Breast epithelium (tissue), 3 donors: ENCODE data around the gene TNFRSF11A.

Experiments
- POLR2A ChIP-seq: fragments of 450-650 bp; IDR thresholded peaks from one replicate; pipeline ENCODE4 v1.6.1; 2016; ENCODE audit warnings: antibody characterized with exemption, mild to moderate bottlenecking, moderate library complexity
- POLR2AphosphoS5 ChIP-seq, 3 donors: sonication (generic); formaldehyde crosslinking; IDR thresholded peaks; one replicate each; pipeline ENCODE4 v1.6.1; 2017; ENCODE audit warnings: antibody characterized with exemption in 3 of 3
- TF ChIP-seq, protein P1 (sequence below), 3 donors: fragments of 450-650 bp; IDR thresholded peaks; one replicate each; pipeline ENCODE4 v1.5.1; 2016 to 2017; ENCODE audit warnings: antibody characterized with exemption in 3 of 3, mild to moderate bottlenecking in 3 of 3, moderate library complexity in 3 of 3

- TF ChIP-seq, protein P1, sequence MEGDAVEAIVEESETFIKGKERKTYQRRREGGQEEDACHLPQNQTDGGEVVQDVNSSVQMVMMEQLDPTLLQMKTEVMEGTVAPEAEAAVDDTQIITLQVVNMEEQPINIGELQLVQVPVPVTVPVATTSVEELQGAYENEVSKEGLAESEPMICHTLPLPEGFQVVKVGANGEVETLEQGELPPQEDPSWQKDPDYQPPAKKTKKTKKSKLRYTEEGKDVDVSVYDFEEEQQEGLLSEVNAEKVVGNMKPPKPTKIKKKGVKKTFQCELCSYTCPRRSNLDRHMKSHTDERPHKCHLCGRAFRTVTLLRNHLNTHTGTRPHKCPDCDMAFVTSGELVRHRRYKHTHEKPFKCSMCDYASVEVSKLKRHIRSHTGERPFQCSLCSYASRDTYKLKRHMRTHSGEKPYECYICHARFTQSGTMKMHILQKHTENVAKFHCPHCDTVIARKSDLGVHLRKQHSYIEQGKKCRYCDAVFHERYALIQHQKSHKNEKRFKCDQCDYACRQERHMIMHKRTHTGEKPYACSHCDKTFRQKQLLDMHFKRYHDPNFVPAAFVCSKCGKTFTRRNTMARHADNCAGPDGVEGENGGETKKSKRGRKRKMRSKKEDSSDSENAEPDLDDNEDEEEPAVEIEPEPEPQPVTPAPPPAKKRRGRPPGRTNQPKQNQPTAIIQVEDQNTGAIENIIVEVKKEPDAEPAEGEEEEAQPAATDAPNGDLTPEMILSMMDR (IDR thresholded peaks at IDR 0.05): no peak
- TF ChIP-seq POLR2A (no peak), POLR2AphosphoS5 (IDR thresholded peaks at IDR 0.05) (no peak)
Measured at GRCh38 chr18:62357079-62357719, 32.1 kb downstream of the TNFRSF11A start.
